ENCODE results near the gene PRKG1.

- no peak for TF ChIP-seq HDAC6 (IDR thresholded peaks at IDR 0.05; ENCODE audit: low read depth, low read length)
- no peak for TF ChIP-seq CTCF (IDR thresholded peaks at IDR 0.05; ENCODE audit: control extremely low read depth in 1 of 3, insufficient read depth in 1 of 3, low read depth in 1 of 3, low read length in 3 of 3)
- TF ChIP-seq RAD21 (IDR thresholded peaks at IDR 0.05 in 1 of 2, conservative IDR thresholded peaks at IDR 0.05 in 1 of 2; ENCODE audit: low read depth in 2 of 2, low read length in 2 of 2) = no peak
- TF ChIP-seq MAFK (IDR thresholded peaks at IDR 0.05; ENCODE audit: low read depth, low read length) = no peak
Observed at GRCh38 chr10:51230887-51231585, 156.7 kb downstream of the PRKG1 start.

All from H1 (cell line).